COLO829 (cell line): ENCODE measurements around the gene SLC7A1.

Experiments
- DNase-seq: peaks from one replicate; pipeline ENCODE4 v3.0.0; 2012; ENCODE audit warnings: low spot score

The SLC7A1 gene

GRCh38 chr13:29530901-29531300, 64.6 kb downstream of the SLC7A1 start:
- DNase-seq: no peak

GRCh38 chr13:29529754-29530153, 65.7 kb downstream of the SLC7A1 start:
- DNase-seq: no peak

- DNase-seq: no peak
Observed at GRCh38 chr13:29527916-29528315, 67.6 kb downstream of the SLC7A1 start.

- DNase-seq: no peak
Observed at GRCh38 chr13:29527511-29527910, 68.0 kb downstream of the SLC7A1 start.

GRCh38 chr13:29526741-29527140, 68.7 kb downstream of the SLC7A1 start:
- DNase-seq: no peak

- DNase-seq: no peak
Observed at GRCh38 chr13:29525757-29526156, 69.7 kb downstream of the SLC7A1 start.

GRCh38 chr13:29524641-29525040, 70.8 kb downstream of the SLC7A1 start:
- DNase-seq: no peak

GRCh38 chr13:29524176-29524575, 71.3 kb downstream of the SLC7A1 start:
- no peak for DNase-seq

- DNase-seq: no peak
Observed at GRCh38 chr13:29523199-29523961, 72.1 kb downstream of the SLC7A1 start.

GRCh38 chr13:29522044-29522685, 73.3 kb downstream of the SLC7A1 start:
- DNase-seq: peak; percentile 55

GRCh38 chr13:29521336-29521735, 74.2 kb downstream of the SLC7A1 start:
- DNase-seq: no peak

GRCh38 chr13:29520671-29521070, 74.8 kb downstream of the SLC7A1 start:
- DNase-seq: no peak

GRCh38 chr13:29519921-29520320, 75.6 kb downstream of the SLC7A1 start:
- no peak for DNase-seq

GRCh38 chr13:29516880-29517279, 78.6 kb downstream of the SLC7A1 start:
- DNase-seq: no peak

- DNase-seq: no peak
Observed at GRCh38 chr13:29516012-29516411, 79.5 kb downstream of the SLC7A1 start.

GRCh38 chr13:29515372-29515771, 80.1 kb downstream of the SLC7A1 start:
- no peak for DNase-seq

GRCh38 chr13:29514720-29515310, 80.7 kb downstream of the SLC7A1 start:
- no peak for DNase-seq

- no peak for DNase-seq
Observed at GRCh38 chr13:29513981-29514719, 81.3 kb downstream of the SLC7A1 start.

- no peak for DNase-seq
Observed at GRCh38 chr13:29513002-29513980, 82.2 kb downstream of the SLC7A1 start.

- no peak for DNase-seq
Observed at GRCh38 chr13:29511980-29512379, 83.5 kb downstream of the SLC7A1 start.

GRCh38 chr13:29511106-29511796, 84.2 kb downstream of the SLC7A1 start:
- no peak for DNase-seq
